Sigmoid colon (tissue), 7 donors: ENCODE data around the gene MRPL1. TPM values are rescaled to one million over a fixed set of nuclear protein-coding genes. Genes with fewer than 3 reads are reported as not detected.
"Not testable (repeated sequence)": the region's sequence is repeated elsewhere in the genome, so short reads cannot be mapped to it uniquely, and the experiment has no call there.

ENCODE experiments used
- DNase-seq: peaks from one replicate; pipeline ENCODE4 v3.0.0-alpha.2; 2019
- H3K27ac ChIP-seq, 4 donors: fragments of 200-600 bp; sonication (generic); one replicate each; pipeline ENCODE4 v1.5.1; 2016 to 2019; ENCODE audit warnings: mild to moderate bottlenecking in 1 of 4
- H3K27me3 ChIP-seq, 3 donors: fragments of 200-600 bp; sonication (generic); one replicate each; pipeline ENCODE4 v1.5.1; 2019; ENCODE audit warnings: mild to moderate bottlenecking in 1 of 3
- H3K36me3 ChIP-seq, 4 donors: fragments of 200-600 bp; sonication (generic); one replicate each; pipeline ENCODE4 v1.5.1; 2016 to 2019
- H3K4me1 ChIP-seq, 4 donors: fragments of 200-600 bp; sonication (generic); one replicate each; pipeline ENCODE4 v1.5.1; 2017 to 2019
- H3K4me3 ChIP-seq, 4 donors: fragments of 200-600 bp; sonication (generic); one replicate each; pipeline ENCODE4 v1.5.1; 2017 to 2019; ENCODE audit warnings: mild to moderate bottlenecking in 2 of 4, moderate library complexity in 1 of 4
- H3K9me3 ChIP-seq, 4 donors: fragments of 200-600 bp in 3 of 4; sonication (generic) in 3 of 4; one replicate each; pipeline versions ENCODE4 v1.5.1 to v1.6.1; 2013 to 2019
- CTCF ChIP-seq, 4 experiments: fragments of 450-650 bp in 3 of 4; fragments of 200-600 bp in 1 of 4; IDR thresholded peaks; one replicate each; pipeline ENCODE4 v1.5.1; 2016 to 2019; ENCODE audit warnings: antibody characterized with exemption in 4 of 4, mild to moderate bottlenecking in 3 of 4, moderate library complexity in 2 of 4
- EP300 ChIP-seq, 4 donors: sonication (generic); formaldehyde crosslinking; IDR thresholded peaks; one replicate each; pipeline ENCODE4 v1.6.1; 2017; ENCODE audit warnings: antibody characterized with exemption in 4 of 4
- POLR2A ChIP-seq, 2 donors: fragments of 450-650 bp; IDR thresholded peaks; one replicate each; pipeline ENCODE4 v1.6.1; 2016; ENCODE audit warnings: antibody characterized with exemption in 2 of 2, mild to moderate bottlenecking in 2 of 2, moderate library complexity in 2 of 2
- POLR2AphosphoS5 ChIP-seq, 4 donors: sonication (generic); formaldehyde crosslinking; IDR thresholded peaks; one replicate each; pipeline ENCODE4 v1.6.1; 2017; ENCODE audit warnings: antibody characterized with exemption in 4 of 4
- WGBS, 2 donors: extraction: QIAGEN DNeasy Blood & Tissue Kit; methylation state at CpG; one replicate each; pipeline ENCODE4 v1.1.7; 2013; 5-methylcytosine and 5-hydroxymethylcytosine counted together
- intact Hi-C: fragments of 100-400 bp; cut with DNase I; formaldehyde crosslinking; loops from one replicate; pipeline ENCODE4 v1.15.1; 2023
- polyA plus RNA-seq, 3 donors: library from polyadenylated mRNA; stranded (reverse); fragments of 200-250 nt; gene quantifications; one replicate each; pipeline ENCODE4 v1.2.3, GENCODE V29; 2013
- total RNA-seq, 4 donors: library from RNA; depleted of rRNA; stranded (reverse); fragments of >200 nt; gene quantifications; one replicate each; pipeline ENCODE4 v1.1.0, GENCODE V29; 2016
- donor health status: healthy with polysubstance abuse.
- donor health status: Bipolar disorder and iron deficiency.
- donor health status: healthy.

MRPL1 gene
- total and polyA plus RNA-seq, 7 donors, result 23.2 to 52.9 (median 30.0) TPM

GRCh38 chr4:77854431-77855111 lies 8.1 kb upstream of the MRPL1 start:
- peak overlapping the region in 2 of 4 donors; percentile 50 to 55 for H3K27ac ChIP-seq
- H3K36me3 ChIP-seq, result no peaks in the 10 kb centered on the region
- no peaks in the 10 kb centered on the region for H3K4me1 ChIP-seq
- intact Hi-C loops, result no loop called here
- H3K4me3 ChIP-seq, result no peak overlapping the region
- TF ChIP-seq CTCF (IDR thresholded peaks at IDR 0.05), result no peak
- TF ChIP-seq POLR2AphosphoS5 (IDR thresholded peaks at IDR 0.05), result peak in 2 of 4 donors; percentile 3 to 24
- TF ChIP-seq POLR2A (IDR thresholded peaks at IDR 0.05), result no peak
- TF ChIP-seq EP300 (IDR thresholded peaks at IDR 0.05), result no peak
- DNase-seq, result no peak
- WGBS, 2 donors, result 55 to 75% methylated on average over 7 of the region's 7 CpGs
- H3K9me3 ChIP-seq, result no peaks in the 10 kb centered on the region
- no peaks in the 10 kb centered on the region for H3K27me3 ChIP-seq

GRCh38 chr4:77856152-77856551 lies 6.5 kb upstream of the MRPL1 start:
- Histone ChIP-seq H3K27ac (no peak overlapping the region), H3K4me3 (no peak overlapping the region), H3K4me1 (no peaks in the 10 kb centered on the region), H3K27me3 (no peaks in the 10 kb centered on the region), H3K9me3 (no peaks in the 10 kb centered on the region), H3K36me3 (no peaks in the 10 kb centered on the region)
- WGBS, 2 donors, result 80 to 97% methylated on average over 1 of the region's 1 CpG
- DNase-seq, result no peak
- intact Hi-C loops, result no loop called here
- TF ChIP-seq POLR2AphosphoS5 (IDR thresholded peaks at IDR 0.05) (no peak), EP300 (IDR thresholded peaks at IDR 0.05) (no peak), POLR2A (IDR thresholded peaks at IDR 0.05) (no peak), CTCF (IDR thresholded peaks at IDR 0.05) (no peak)

- DNase-seq, result no peak
- peaks cover 0 to 17% (median 10%) of the 10 kb centered on the region in 4 donors for H3K4me1 ChIP-seq
- TF ChIP-seq CTCF (IDR thresholded peaks at IDR 0.05) (no peak), POLR2AphosphoS5 (IDR thresholded peaks at IDR 0.05) (no peak), EP300 (IDR thresholded peaks at IDR 0.05) (no peak), POLR2A (IDR thresholded peaks at IDR 0.05) (no peak)
- intact Hi-C loops, result no loop called here
- 98% methylated on average over 3 of the region's 3 CpGs for WGBS, 2 donors
- H3K4me3 ChIP-seq, result no peak overlapping the region
- H3K27ac ChIP-seq, result no peak overlapping the region
- H3K27me3 ChIP-seq, result no peaks in the 10 kb centered on the region
- H3K36me3 ChIP-seq, result no peaks in the 10 kb centered on the region
- no peaks in the 10 kb centered on the region for H3K9me3 ChIP-seq
Measured at GRCh38 chr4:77859256-77859655, 3.4 kb upstream of the MRPL1 start.

GRCh38 chr4:77861495-77861894 lies 1.1 kb upstream of the MRPL1 start:
- H3K36me3 ChIP-seq, result no peaks in the 10 kb centered on the region
- no peaks in the 10 kb centered on the region for H3K27me3 ChIP-seq
- no peak for TF ChIP-seq POLR2AphosphoS5 (IDR thresholded peaks at IDR 0.05)
- TF ChIP-seq POLR2A (IDR thresholded peaks at IDR 0.05), result no peak
- TF ChIP-seq CTCF (IDR thresholded peaks at IDR 0.05), result no peak
- H3K4me3 ChIP-seq, result peak overlapping the region in 3 of 4 donors; percentile 60 to 71 (median 66)
- H3K27ac ChIP-seq, result peak overlapping the region; percentile 82 to 93 (median 90)
- no peak for DNase-seq
- H3K4me1 ChIP-seq, result peaks cover 0 to 17% (median 10%) of the 10 kb centered on the region in 4 donors
- H3K9me3 ChIP-seq, result no peaks in the 10 kb centered on the region
- intact Hi-C loops, result no loop called here
- 75 to 76% methylated on average over 1 of the region's 1 CpG for WGBS, 2 donors

- intact Hi-C loops, H3K36me3 ChIP-seq, H3K9me3 ChIP-seq, DNase-seq, H3K27me3 ChIP-seq: not testable (repeated sequence)
- Histone ChIP-seq H3K4me1 (peaks cover 0 to 17% (median 10%) of the 10 kb centered on the region in 4 donors), H3K27ac (peak overlapping the region; percentile 82 to 93 (median 90)), H3K4me3 (peak overlapping the region in 3 of 4 donors; percentile 60 to 71 (median 66))
- WGBS, 2 donors, result 8 to 21% methylated on average over 14 of the region's 14 CpGs
Measured at GRCh38 chr4:77863341-77863740, 711 bp downstream of the MRPL1 start.
